ENCODE data around the gene TMEM51.

TMEM51 gene

GRCh38 chr1:15255582-15256149, 102.1 kb downstream of the TMEM51 start:
- no peak for DNase-seq

DNA sequence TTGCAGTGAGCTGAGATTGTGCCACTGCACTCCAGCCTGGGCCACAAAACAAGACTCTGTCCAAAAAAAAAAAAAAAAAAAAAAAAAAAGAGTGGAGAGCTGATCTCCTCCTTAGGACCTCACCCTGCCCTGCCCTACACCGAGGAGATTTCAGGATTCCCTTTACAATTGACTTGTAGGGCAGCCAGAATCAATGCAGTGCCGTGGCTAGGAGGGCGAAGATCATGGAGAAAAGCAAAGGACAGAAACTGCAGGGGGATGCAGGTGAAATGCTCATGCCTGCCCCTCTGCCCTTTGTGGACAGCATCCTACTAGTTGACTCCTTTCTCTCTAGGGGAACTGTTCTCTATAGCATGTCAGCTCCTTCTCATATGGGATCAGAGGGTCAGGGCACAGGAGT, 103.0 kb downstream of the TMEM51 start:
- DNase-seq = no peak

DNA sequence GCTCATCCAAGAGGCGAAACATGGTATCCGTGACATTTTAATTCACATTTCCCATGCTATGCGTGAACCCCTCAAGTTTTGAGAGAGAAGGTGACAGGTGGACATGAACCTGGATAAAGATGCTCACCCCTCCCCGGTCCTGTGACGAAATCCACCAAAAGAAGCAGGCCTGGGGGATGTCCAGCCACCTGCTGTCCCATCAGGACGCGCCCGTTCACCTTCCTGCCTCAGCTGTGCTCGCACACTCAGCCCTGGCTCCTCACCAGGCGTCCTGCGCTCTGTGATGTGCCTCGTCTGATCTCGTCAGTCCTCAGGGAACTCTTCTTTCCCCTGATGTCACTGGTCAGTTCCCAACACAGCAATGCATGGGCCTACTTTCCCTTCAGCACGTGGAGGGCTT, 103.8 kb downstream of the TMEM51 start:
- DNase-seq = no peak

GRCh38 chr1:15258833-15259621, 105.5 kb downstream of the TMEM51 start:
- peak; percentile 69 for DNase-seq

DNA sequence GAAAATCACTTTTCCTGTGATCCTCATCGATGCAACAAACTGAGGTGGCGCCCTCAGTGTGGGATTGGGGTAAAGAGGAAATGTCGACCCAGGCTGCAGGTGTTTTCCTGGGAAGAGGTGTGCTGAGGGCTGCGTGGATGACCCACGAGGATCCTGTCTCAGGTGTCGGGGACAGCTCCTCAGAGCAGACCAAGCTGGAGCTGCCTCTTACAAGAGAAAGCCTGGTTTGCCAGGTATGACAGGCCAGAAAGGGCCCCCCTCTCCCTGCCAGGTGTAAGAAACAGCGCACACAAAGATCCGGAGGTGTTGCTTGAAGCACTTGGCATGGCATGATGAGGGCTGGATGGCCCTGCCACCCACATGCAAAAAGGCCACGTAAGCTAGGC, 106.1 kb downstream of the TMEM51 start:
- DNase-seq = no peak

DNA sequence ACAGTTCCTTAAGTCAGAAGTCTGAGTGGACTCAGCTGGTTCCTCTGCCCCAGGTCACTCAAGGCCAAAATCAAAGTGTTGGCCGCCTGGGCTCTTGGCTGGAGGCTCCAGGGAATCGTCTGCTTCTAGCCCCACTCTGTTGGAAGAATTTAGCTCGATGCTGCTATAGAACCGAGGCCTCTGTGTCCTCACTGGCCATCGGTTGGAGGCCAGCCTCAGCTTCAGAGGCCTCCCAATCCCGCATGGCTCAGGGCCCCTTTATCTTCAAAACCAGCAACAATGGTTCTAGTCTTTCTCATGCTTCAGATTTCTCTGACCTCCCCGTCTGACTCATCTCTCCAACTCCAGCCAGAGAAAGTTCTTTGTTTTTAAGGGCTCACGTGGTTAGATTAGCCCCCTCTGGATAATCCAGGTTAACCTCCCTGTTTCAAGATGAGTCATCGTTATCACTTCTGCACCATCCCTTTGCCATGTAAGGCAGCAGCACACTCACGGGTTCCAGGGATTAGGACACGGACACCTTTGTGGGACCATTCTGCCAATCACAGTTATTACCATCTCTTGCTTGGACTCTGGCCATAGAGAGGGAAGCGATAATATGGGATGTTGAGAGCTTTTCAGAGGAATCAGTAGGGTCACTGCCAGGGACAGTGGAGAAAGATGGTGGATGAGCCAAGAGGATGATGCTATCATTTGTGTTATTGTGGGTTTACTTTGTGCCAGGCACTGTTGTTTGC, 107.0 kb downstream of the TMEM51 start:
- DNase-seq = peak; percentile 47

DNA sequence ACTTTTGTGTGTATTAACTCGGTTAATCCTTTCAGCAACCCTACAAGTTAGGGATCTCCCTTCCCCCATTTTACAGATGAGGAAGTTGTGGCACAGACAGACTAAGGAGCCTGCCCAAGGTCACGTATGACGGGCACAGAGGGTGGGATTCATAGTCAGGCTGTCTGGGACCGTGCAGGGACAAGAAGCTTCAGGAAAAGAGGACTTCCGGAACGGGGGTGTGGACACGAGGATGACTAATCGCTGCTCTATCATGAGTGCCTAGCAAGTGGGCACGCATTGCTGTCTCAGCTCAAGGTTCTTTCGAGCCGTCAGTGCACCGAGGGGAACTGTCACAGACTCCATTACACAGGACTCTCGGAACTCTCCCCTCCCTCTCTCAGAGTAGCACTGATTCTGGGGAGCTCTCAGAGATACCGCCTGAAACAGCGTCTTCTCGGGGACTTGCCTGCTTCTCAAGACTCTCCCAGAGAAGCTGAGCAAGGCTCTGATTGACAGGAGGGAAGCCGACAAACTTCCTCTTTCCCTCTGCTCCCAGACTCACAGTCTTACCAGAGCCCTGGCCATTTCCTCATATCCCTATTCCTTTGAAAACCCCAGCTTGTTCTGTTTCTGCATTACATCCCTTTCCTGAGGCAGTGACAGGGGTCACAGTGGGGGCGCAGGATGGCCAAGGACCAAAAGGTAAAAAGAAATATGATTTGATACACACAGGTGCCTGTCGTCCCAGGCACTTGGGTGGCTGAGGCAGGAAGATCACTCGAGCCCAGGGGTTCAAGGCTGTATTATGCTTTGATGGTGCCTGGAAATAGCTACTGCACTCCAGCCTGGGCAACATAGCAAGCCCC, 107.8 kb downstream of the TMEM51 start:
- DNase-seq = peak; percentile 58

- DNase-seq = no peak
These were observed 108.4 kb downstream of the TMEM51 start for GRCh38 chr1:15262003-15262377.

DNA sequence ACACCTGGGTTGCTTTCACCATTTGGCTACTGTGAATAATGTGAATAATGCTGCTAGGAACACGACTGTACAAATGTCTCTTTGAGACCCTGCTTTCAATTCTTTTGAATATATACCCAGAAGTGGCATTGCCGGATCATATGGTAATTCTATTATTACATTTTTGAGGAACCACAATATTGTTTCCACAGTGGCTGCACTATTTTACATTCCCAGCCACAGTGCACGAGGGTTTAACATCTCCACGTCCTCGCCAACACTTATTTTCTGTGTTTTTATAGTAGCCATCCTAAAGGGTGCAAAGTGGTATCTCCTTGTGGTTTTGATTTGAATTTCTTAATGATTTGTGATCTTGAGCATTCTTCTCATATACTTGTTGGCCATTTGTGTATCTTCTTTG, 109.2 kb downstream of the TMEM51 start:
- DNase-seq = no peak

DNA sequence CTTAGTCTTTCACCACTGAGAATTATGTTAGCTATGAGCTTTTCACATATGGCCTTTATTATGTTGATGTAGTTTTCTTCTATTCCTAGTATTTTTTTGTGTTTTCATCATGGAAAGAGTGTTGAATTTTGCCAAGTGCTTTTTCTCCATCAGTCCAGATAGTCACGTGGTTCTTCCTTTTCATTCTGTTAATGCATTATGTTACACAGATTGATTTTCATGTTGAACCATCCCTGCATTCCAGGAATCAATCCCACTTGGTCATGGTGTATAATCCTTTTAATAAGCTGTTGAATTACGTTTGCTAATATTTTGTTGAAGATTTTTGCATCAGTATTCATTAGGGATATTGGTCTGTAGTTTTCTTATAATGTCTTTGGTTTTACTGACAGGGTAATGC, 111.2 kb downstream of the TMEM51 start:
- no peak for DNase-seq

All from hematopoietic multipotent progenitor cell treated with erythropoietin and hydrocortisone succinate and interleukin-3 and kit ligand, for 4 days (in vitro differentiated cells).